Measurements from ENCODE around the gene TLX3. TPM values are rescaled to one million over a fixed set of nuclear protein-coding genes. Genes with fewer than 3 reads are reported as not detected.
"Not testable (repeated sequence)": the region's sequence is repeated elsewhere in the genome, so short reads cannot be mapped to it uniquely, and the experiment has no call there.

TLX3 gene
- total RNA-seq (2014; rRNA removed; shearing (Covaris generic)), result not detected in 2 replicates

DNA sequence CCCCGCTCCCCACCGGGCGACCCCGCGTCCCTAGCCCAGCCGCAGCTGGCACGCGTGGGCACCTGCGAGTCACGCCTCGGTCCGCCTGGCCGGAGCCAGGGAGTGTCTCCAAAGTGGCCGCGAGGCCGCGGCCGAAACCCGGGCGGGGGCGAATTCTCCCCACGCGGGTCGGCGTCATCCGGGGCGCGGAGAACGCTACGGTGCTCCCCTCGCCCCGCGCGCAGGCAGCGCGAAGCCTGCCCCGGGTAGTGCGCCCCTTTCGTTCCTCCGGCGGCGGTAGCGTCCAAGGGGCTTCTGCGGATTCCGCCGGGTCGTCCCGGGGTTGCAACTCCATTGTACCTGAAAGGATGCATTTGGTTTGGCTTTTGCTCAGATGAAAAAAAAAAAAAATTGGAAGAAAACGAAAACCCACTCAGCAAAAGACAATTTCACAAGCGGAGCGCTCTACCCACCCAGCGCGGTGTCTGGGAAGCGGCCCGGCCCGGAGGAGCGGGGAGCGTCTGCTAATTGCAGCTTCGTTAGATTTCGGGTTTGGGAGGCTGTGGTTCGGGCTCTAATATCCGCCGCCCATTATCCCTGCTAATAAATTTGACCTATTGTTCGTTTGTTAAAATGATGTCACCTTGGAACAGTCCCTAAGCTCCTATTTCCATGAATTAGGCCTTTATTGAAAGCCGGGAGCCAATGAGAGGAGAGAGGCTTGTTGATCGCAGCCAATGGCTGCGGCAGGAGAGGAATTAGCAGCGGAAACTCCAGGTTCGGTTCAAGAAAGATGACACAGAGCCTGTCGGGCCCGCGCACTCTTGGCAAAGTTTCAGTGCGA, at the start of gene TLX3:
Gene TLX3 (plus strand): TSS at position 796 of the 823 bp plus-strand sequence. CDS start 118 bp downstream, outside the sequence.
- no peak for DNase-seq (ENCODE audit: low read depth)

- DNase-seq (ENCODE audit: low read depth), result no peak
Measured at GRCh38 chr5:171261361-171261760, 47.7 kb upstream of the TLX3 start.

- no peak for DNase-seq (ENCODE audit: low read depth)
Measured at GRCh38 chr5:171261904-171262303, 47.1 kb upstream of the TLX3 start.

- DNase-seq (ENCODE audit: low read depth), result no peak
Measured at GRCh38 chr5:171263181-171263580, 45.9 kb upstream of the TLX3 start.

- no peak for DNase-seq (ENCODE audit: low read depth)
Measured at GRCh38 chr5:171264843-171265242, 44.2 kb upstream of the TLX3 start.

- DNase-seq (ENCODE audit: low read depth), result no peak
Measured at GRCh38 chr5:171268700-171269620, 40.1 kb upstream of the TLX3 start.

DNA sequence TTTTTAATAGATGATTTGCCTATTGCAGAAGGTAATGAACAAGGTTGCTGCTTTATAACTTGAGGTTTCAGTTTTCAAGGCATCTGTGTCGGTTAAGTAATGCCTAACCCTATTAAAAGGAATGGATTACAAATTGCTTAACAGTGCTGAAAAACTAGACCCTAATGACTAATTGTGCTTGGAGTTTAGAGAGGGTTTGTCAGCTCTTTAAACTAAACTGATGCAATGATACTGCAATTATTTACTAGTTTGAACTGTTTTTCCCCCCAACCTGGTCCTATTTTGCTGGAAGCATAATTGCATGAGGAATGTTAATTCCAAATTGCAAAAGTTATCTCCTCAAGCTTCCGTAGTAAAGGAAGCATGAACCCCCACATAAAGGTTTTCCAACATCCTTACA, 39.3 kb upstream of the TLX3 start:
- DNase-seq (ENCODE audit: low read depth), result no peak

GRCh38 chr5:171270136-171270535, 38.9 kb upstream of the TLX3 start:
- DNase-seq (ENCODE audit: low read depth), result no peak

DNA sequence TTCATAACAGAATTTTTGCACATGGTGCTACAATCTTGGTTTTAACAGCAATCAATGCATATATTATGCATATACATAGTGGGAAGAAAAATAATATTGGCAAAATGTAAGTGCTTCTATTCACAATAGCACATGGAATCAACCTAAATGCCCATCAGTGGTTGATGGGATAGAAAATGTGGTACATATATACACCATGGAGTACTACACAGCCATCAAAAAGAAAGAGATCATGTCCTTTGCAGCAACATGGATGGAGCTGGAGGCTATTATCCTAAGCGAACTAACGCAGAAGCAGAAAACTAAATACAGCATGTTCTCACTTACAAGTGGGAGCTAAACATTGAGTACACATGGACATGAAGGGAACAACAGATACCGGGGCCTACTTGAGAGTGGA, 37.2 kb upstream of the TLX3 start:
- no peak for DNase-seq (ENCODE audit: low read depth)

GRCh38 chr5:171272996-171273970, 35.8 kb upstream of the TLX3 start:
- peak; percentile 17 for DNase-seq (ENCODE audit: low read depth)

- DNase-seq (ENCODE audit: low read depth), result no peak
Measured at GRCh38 chr5:171275841-171276544, 33.1 kb upstream of the TLX3 start.

DNA sequence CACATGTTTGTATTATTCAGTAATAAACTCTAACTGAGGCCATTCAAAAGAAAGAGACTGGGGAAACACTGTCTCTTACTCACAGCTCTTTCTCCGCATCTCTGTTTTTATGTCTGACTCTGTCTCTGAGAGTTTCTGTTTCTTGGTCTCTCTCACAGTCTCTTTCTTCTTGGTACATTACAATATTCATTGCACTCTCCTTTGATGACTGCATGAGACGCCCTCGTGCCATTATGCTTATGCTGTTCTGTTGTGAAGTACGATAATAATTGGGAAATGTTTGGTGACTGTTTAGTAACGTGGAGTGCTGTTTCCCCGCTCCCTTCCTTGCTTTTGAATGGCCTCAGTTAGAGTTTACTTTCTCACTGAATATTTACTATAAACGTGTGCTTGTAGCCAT, 25.3 kb upstream of the TLX3 start:
- no peak for DNase-seq (ENCODE audit: low read depth)

DNA sequence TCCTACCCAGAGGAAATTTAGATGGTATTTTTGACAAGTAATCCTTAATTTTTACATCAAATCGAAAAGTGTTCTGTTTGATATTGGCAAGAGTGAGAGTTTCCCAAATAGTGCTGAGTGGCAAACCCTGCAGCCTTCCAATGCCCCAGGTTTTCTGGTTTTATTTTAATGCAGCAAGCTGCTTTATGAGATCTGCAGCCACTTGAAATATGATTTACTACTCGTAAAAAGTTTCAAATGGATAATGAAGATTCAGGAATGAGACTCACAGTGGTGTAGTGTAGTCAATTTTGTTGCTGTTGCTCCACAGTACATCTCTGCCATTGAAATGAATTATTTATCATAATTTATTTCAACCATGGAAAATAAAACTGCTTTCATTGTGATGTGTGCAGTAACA, 23.6 kb upstream of the TLX3 start:
- no peak for DNase-seq (ENCODE audit: low read depth)

- DNase-seq (ENCODE audit: low read depth), result no peak
Measured at GRCh38 chr5:171288066-171288465, 21.0 kb upstream of the TLX3 start.

DNA sequence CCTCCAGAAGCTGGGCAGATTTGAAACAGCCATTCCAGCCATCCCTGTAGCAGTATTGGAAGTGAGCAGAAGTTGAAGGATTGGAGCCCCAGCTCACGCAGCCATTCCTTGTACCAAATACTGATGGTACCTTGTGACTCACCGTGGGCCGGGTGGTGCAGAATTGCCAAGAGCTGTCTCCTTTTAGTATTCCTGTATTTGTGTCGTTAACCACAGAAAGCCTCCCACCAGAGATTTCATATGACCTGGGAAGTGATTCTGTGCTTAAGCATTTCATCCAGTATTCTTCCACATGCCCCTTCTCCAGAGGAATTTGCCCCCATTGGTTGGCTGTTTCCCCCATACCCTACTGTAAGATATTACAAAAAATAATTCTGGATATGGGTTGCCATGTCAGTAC, 17.7 kb upstream of the TLX3 start:
- DNase-seq (ENCODE audit: low read depth), result no peak

DNA sequence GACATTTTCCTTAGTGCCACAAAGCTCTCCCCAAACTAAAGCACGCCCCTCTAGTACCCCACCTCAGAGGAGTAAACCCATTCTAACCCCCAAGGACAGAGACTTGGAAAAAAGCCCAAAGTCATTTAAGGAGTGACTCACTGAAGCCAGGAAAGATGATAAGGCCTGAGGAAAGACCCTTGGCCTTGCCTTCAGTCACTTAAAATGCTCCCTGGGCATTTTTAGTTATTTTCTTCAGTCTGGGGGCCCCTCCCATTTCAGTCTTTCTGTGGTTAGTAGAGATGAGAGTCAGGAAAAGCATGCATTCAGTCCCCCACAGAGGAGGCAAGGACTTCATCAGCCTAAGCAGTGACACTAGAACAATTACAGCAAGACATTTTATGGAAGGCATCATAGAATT, 13.7 kb upstream of the TLX3 start:
- no peak for DNase-seq (ENCODE audit: low read depth)

DNA sequence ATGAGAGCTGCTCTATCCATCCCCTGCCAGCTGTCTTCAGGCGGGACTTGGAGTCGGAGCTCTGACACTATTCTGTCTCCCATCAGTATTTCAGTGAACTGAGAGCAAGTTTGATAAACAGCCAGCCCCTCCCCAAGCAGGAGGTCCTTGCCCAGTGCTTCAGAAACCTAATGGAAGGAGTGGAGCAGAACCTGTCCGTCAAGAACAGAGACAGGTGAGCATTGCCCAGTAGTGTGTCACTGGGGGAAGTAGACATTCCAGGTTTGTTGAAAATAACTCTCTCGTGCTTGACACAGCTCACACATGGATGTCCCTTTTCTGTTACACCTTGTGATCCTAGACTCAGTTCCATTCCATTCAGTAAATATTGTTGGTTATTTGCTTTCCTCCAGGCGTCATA, 13.2 kb upstream of the TLX3 start:
- DNase-seq (ENCODE audit: low read depth), result no peak

DNA sequence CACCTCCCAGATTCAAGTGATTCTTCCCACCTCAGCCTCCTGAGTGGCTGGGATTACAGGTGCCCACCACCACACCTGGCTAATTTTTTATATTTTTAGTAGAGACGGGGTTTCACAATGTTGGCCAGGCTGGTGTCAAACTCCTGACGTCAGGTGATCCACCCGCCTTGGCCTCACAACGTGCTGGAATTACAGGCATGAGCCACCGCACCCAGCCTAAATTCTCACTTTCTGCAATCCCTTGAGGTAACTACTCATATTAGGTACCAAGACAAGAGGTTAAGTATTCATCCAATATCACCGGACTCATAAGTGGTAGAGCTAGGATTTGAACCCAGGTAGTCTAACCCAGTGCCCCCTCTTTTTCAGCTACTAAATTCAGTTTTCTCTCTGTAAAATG, 11.1 kb upstream of the TLX3 start:
- DNase-seq (ENCODE audit: low read depth), result not testable (repeated sequence)

DNA sequence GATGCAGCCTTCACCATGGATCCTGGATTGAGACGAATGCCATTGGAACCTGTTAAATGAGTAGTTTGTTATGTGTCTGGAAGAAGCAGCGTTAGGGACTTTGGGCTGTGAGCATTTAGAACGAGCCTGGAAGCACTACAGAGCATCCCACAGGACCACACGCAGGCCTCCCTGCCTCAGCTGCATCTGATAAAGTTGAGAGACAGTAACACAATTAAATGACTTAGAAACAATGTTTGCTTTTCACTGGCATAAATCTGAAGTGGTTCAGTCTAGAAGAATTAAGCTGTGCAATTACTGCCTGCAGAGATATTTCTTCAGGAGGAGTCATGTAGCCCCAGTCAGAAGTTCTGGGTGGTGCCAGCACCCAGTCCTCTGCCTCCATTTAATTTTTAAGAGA, 9.8 kb upstream of the TLX3 start:
- no peak for DNase-seq (ENCODE audit: low read depth)

GRCh38 chr5:171299851-171300250, 9.2 kb upstream of the TLX3 start:
- no peak for DNase-seq (ENCODE audit: low read depth)

- DNase-seq (ENCODE audit: low read depth), result no peak
Measured at GRCh38 chr5:171300358-171300757, 8.7 kb upstream of the TLX3 start.
